Hepatocyte (in vitro differentiated cells): ENCODE data around the gene PBLD. TPM values are rescaled to one million over a fixed set of nuclear protein-coding genes. Genes with fewer than 3 reads are reported as not detected.

Experiments
- DNase-seq: peaks from one replicate; pipeline ENCODE4 v3.0.0-alpha.2; 2016; ENCODE audit warnings: low spot score
- H2AFZ ChIP-seq: fragments of 200-600 bp; sonication (generic); 2 replicates; pipeline ENCODE4 v1.6.0; 2016; ENCODE audit warnings: antibody characterized with exemption, mild to moderate bottlenecking
- H3K27ac ChIP-seq: fragments of 200-600 bp; sonication (generic); 2 replicates; pipeline ENCODE4 v1.5.1; 2016; ENCODE audit warnings: mild to moderate bottlenecking
- H3K27me3 ChIP-seq: fragments of 200-600 bp; sonication (generic); 2 replicates; pipeline ENCODE4 v1.6.1; 2016
- H3K36me3 ChIP-seq: fragments of 200-600 bp; sonication (generic); replicated peaks from 2 replicates; pipeline ENCODE4 v1.5.1; 2016; ENCODE audit warnings: low read depth; ENCODE audit not compliant: insufficient read depth
- H3K4me1 ChIP-seq: fragments of 200-600 bp; sonication (generic); 2 replicates; pipeline ENCODE4 v1.5.1; 2016; ENCODE audit warnings: mild to moderate bottlenecking, moderate library complexity; ENCODE audit not compliant: insufficient read depth
- H3K4me2 ChIP-seq: fragments of 200-600 bp; sonication (generic); 2 replicates; pipeline ENCODE4 v1.6.0; 2016
- H3K4me3 ChIP-seq: fragments of 200-600 bp; sonication (generic); 2 replicates; pipeline ENCODE4 v1.5.1; 2016; ENCODE audit warnings: mild to moderate bottlenecking
- H3K79me2 ChIP-seq: fragments of 200-600 bp; sonication (generic); 2 replicates; pipeline ENCODE4 v1.6.0; 2017; ENCODE audit warnings: mild to moderate bottlenecking
- H3K9me2 ChIP-seq: fragments of 200-600 bp; sonication (generic); replicated peaks from 2 replicates; pipeline ENCODE4 v1.6.0; 2017; ENCODE audit warnings: mild to moderate bottlenecking; ENCODE audit not compliant: insufficient read depth
- H3K9me3 ChIP-seq: fragments of 200-600 bp; sonication (generic); 2 replicates; pipeline ENCODE4 v1.5.1; 2016; ENCODE audit warnings: low read depth, mild to moderate bottlenecking
- H4K20me1 ChIP-seq: fragments of 200-600 bp; sonication (generic); 2 replicates; pipeline ENCODE4 v1.6.0; 2016; ENCODE audit warnings: mild to moderate bottlenecking; ENCODE audit not compliant: insufficient read depth, poor library complexity, severe bottlenecking
- EZH2 ChIP-seq: fragments of 200-600 bp; sonication (generic); IDR thresholded peaks from 2 replicates; pipeline ENCODE4 v1.6.1; 2016; ENCODE audit warnings: antibody characterized with exemption, mild to moderate bottlenecking, borderline replicate concordance
- EZH2phosphoT487 ChIP-seq: fragments of 200-600 bp; sonication (generic); IDR thresholded peaks from one replicate; pipeline ENCODE4 v1.6.1; 2018; ENCODE audit warnings: antibody characterized with exemption, mild to moderate bottlenecking, low read depth, moderate library complexity; ENCODE audit not compliant: unreplicated experiment, severe bottlenecking
- WGBS: methylation state at CpG from one replicate; pipeline ENCODE4 v1.1.6; 2016; ENCODE audit warnings: low lambda C conversion rate; ENCODE audit errors: missing lambda C conversion rate; 5-methylcytosine and 5-hydroxymethylcytosine counted together
- polyA plus RNA-seq: library from polyadenylated mRNA; unstranded; fragments of >200 nt; fragmentation: Nextera tagmentation; extraction: Ambion mirVana; gene quantifications from 2 replicates; pipeline ENCODE4 v1.2.1, GENCODE V29; 2016
- total RNA-seq: library from RNA; depleted of rRNA; stranded (reverse); fragments of >200 nt; gene quantifications from 2 replicates; pipeline ENCODE4 v1.2.3, GENCODE V29; 2014
- TF ChIP-seq, protein P1 (sequence below): fragments of 200-600 bp; sonication (generic); IDR thresholded peaks from 2 replicates; pipeline ENCODE4 v1.5.1; 2016; ENCODE audit warnings: antibody characterized with exemption, mild to moderate bottlenecking; ENCODE audit not compliant: poor library complexity

Gene PBLD
- total and polyA plus RNA-seq, 2 experiments from 2014 or later = 26.1 to 42.2 TPM

- Histone ChIP-seq H4K20me1 (no peaks in the 10 kb centered on the region), H3K4me2 (no peak overlapping the region), H3K9me2 (no peaks in the 10 kb centered on the region), H3K27me3 (peaks cover 15% of the 10 kb centered on the region), H3K27ac (no peak overlapping the region), H2AFZ (no peak overlapping the region), H3K79me2 (no peaks in the 10 kb centered on the region), H3K4me3 (no peak overlapping the region), H3K9me3 (no peaks in the 10 kb centered on the region), H3K4me1 (peaks cover 1% of the 10 kb centered on the region), H3K36me3 (no peaks in the 10 kb centered on the region)
- 94% methylated on average over 3 of the region's 3 CpGs for WGBS
- no peak for TF ChIP-seq EZH2phosphoT487
- TF ChIP-seq, protein P1, sequence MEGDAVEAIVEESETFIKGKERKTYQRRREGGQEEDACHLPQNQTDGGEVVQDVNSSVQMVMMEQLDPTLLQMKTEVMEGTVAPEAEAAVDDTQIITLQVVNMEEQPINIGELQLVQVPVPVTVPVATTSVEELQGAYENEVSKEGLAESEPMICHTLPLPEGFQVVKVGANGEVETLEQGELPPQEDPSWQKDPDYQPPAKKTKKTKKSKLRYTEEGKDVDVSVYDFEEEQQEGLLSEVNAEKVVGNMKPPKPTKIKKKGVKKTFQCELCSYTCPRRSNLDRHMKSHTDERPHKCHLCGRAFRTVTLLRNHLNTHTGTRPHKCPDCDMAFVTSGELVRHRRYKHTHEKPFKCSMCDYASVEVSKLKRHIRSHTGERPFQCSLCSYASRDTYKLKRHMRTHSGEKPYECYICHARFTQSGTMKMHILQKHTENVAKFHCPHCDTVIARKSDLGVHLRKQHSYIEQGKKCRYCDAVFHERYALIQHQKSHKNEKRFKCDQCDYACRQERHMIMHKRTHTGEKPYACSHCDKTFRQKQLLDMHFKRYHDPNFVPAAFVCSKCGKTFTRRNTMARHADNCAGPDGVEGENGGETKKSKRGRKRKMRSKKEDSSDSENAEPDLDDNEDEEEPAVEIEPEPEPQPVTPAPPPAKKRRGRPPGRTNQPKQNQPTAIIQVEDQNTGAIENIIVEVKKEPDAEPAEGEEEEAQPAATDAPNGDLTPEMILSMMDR = no peak
- TF ChIP-seq EZH2 = no peak
- no peak for DNase-seq
Observed at GRCh38 chr10:68237173-68237572, 95.6 kb downstream of the PBLD start.

DNA sequence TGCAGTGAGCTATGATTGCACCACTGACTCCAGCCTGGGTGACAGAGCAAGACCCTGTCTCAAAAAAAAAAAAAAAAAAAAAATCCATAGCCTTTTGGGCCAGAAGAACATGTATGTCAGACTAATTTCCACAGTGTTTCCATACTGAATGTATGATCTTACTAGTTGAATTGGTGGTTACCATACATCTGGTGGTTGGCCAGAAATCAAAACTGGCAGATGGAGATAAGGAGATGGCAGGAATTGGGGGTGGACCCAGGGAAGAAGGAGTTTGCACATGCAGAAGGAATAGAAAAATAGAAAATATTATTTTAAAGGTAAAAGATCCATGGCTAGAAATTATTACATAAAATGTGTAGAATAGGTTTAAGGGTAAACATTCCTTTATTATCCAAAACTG lies 97.1 kb downstream of the PBLD start:
- Histone ChIP-seq H2AFZ (no peak overlapping the region), H3K9me3 (no peaks in the 10 kb centered on the region), H3K27me3 (peaks cover 15% of the 10 kb centered on the region), H3K36me3 (no peaks in the 10 kb centered on the region), H3K4me1 (peaks cover 8% of the 10 kb centered on the region), H3K4me3 (no peak overlapping the region), H3K4me2 (no peak overlapping the region), H4K20me1 (no peaks in the 10 kb centered on the region), H3K27ac (no peak overlapping the region), H3K9me2 (no peaks in the 10 kb centered on the region), H3K79me2 (no peaks in the 10 kb centered on the region)
- DNase-seq = no peak
- no peak for TF ChIP-seq EZH2phosphoT487
- TF ChIP-seq, protein P1 = no peak

DNA sequence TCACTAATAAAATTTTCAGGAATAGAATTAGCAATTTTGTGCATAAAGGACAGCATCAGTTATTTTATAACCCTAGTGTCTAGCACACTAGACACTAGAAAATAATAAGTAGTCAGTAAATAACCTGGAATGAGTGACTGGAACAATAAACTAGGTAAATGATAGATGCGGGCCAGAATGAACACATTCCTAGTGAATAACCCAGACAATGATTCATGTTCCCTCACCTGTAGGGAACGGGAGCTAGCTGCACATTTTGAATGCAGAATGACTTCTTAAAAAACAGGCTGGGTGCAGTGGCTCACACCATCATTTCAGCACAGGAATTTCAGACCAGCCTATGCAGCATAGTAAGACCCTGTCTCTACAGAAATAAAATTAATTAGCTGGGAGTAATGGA lies 97.6 kb downstream of the PBLD start:
- H3K4me1 ChIP-seq = peaks cover 8% of the 10 kb centered on the region
- H3K36me3 ChIP-seq = no peaks in the 10 kb centered on the region
- H3K79me2 ChIP-seq = no peaks in the 10 kb centered on the region
- H4K20me1 ChIP-seq = no peaks in the 10 kb centered on the region
- H2AFZ ChIP-seq = no peak overlapping the region
- no peaks in the 10 kb centered on the region for H3K9me3 ChIP-seq
- no peaks in the 10 kb centered on the region for H3K9me2 ChIP-seq
- peaks cover 15% of the 10 kb centered on the region for H3K27me3 ChIP-seq
- no peak overlapping the region for H3K4me3 ChIP-seq
- no peak for TF ChIP-seq EZH2phosphoT487
- no peak for TF ChIP-seq EZH2
- TF ChIP-seq, protein P1 = no peak
- H3K4me2 ChIP-seq = no peak overlapping the region
- WGBS = 67% methylated on average over 2 of the region's 2 CpGs
- H3K27ac ChIP-seq = no peak overlapping the region
- DNase-seq = no peak

DNA sequence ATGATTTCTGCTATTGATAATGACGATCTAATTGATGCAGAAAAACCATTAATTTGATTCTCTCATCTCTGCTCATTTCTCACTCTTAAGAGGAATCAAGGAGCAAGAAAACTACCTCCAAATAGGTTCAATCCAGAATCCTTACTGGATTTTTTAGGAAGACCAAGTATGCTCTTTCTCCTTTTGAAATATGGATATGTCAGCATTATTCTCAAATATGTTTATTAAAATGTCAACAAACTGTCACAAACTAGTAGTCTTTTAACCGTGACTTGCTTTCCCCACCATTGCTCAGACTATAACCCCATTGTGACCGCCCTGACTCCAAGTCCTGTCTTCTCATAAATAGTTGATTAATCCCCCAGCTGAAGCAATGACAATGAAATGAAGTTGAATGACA lies 99.7 kb downstream of the PBLD start:
- Histone ChIP-seq H3K27ac (no peak overlapping the region), H2AFZ (no peak overlapping the region), H4K20me1 (no peaks in the 10 kb centered on the region), H3K36me3 (no peaks in the 10 kb centered on the region), H3K9me2 (no peaks in the 10 kb centered on the region), H3K27me3 (peaks cover 23% of the 10 kb centered on the region), H3K4me1 (peaks cover 8% of the 10 kb centered on the region), H3K4me2 (no peak overlapping the region), H3K9me3 (no peaks in the 10 kb centered on the region), H3K79me2 (no peaks in the 10 kb centered on the region), H3K4me3 (no peak overlapping the region)
- TF ChIP-seq, protein P1 = no peak
- TF ChIP-seq EZH2phosphoT487 (no peak), EZH2 (no peak)
- DNase-seq = no peak
- 87% methylated on average over 3 of the region's 3 CpGs for WGBS
